Peyer's patch (tissue), 4 donors: ENCODE data around the gene SYPL1.

Experiments
- POLR2A ChIP-seq, 2 donors: fragments of 450-650 bp; IDR thresholded peaks; one replicate each; pipeline ENCODE4 v1.5.1; 2017; ENCODE audit warnings: antibody characterized with exemption in 2 of 2, mild to moderate bottlenecking in 2 of 2, moderate library complexity in 2 of 2
- TF ChIP-seq, protein P1 (sequence below), 6 experiments: fragments of 450-650 bp in 4 of 6; fragments of 200-600 bp in 2 of 6; sonication (generic) in 1 of 6; IDR thresholded peaks; one replicate each; pipeline ENCODE4 v1.5.1; 2017 to 2019; ENCODE audit warnings: antibody characterized with exemption in 6 of 6, mild to moderate bottlenecking in 3 of 6, moderate library complexity in 1 of 6

GRCh38 chr7:106095634-106096033, 16.5 kb downstream of the SYPL1 start:
- no peak for TF ChIP-seq POLR2A (IDR thresholded peaks at IDR 0.05)
- TF ChIP-seq, protein P1, sequence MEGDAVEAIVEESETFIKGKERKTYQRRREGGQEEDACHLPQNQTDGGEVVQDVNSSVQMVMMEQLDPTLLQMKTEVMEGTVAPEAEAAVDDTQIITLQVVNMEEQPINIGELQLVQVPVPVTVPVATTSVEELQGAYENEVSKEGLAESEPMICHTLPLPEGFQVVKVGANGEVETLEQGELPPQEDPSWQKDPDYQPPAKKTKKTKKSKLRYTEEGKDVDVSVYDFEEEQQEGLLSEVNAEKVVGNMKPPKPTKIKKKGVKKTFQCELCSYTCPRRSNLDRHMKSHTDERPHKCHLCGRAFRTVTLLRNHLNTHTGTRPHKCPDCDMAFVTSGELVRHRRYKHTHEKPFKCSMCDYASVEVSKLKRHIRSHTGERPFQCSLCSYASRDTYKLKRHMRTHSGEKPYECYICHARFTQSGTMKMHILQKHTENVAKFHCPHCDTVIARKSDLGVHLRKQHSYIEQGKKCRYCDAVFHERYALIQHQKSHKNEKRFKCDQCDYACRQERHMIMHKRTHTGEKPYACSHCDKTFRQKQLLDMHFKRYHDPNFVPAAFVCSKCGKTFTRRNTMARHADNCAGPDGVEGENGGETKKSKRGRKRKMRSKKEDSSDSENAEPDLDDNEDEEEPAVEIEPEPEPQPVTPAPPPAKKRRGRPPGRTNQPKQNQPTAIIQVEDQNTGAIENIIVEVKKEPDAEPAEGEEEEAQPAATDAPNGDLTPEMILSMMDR (IDR thresholded peaks at IDR 0.05), result no peak
